ENCODE data around the gene DRC7.

GRCh38 chr16:57672824-57673223, 21.8 kb upstream of the DRC7 start:
- TF ChIP-seq CTCF (optimal IDR thresholded peaks at IDR 0.05 in 1 of 3, IDR thresholded peaks at IDR 0.05 in 1 of 3, conservative IDR thresholded peaks at IDR 0.05 in 1 of 3; ENCODE audit: extremely low read depth in 1 of 3, insufficient read depth in 2 of 3, low read length in 3 of 3) (no peak), EZH2 (IDR thresholded peaks at IDR 0.05; ENCODE audit: low read length) (no peak)

Data from keratinocyte (primary cell).